ENCODE results near the gene CHST11.

CHST11 gene

GRCh38 chr12:104460973-104461698 lies 4.4 kb downstream of the CHST11 start:
- no peak for DNase-seq

- DNase-seq: no peak
Measured at GRCh38 chr12:104462325-104462724, 5.6 kb downstream of the CHST11 start.

GRCh38 chr12:104462931-104463339 lies 6.2 kb downstream of the CHST11 start:
- no peak for DNase-seq

- DNase-seq: no peak
Measured at GRCh38 chr12:104463368-104463767, 6.6 kb downstream of the CHST11 start.

GRCh38 chr12:104464899-104465298 lies 8.2 kb downstream of the CHST11 start:
- DNase-seq: no peak

GRCh38 chr12:104466709-104467345 lies 10.1 kb downstream of the CHST11 start:
- DNase-seq: no peak

GRCh38 chr12:104467346-104467837 lies 10.6 kb downstream of the CHST11 start:
- DNase-seq: no peak

- no peak for DNase-seq
Measured at GRCh38 chr12:104468371-104468770, 11.6 kb downstream of the CHST11 start.

GRCh38 chr12:104469066-104469465 lies 12.3 kb downstream of the CHST11 start:
- DNase-seq: no peak

GRCh38 chr12:104469523-104469922 lies 12.8 kb downstream of the CHST11 start:
- no peak for DNase-seq

GRCh38 chr12:104470521-104470920 lies 13.8 kb downstream of the CHST11 start:
- no peak for DNase-seq

GRCh38 chr12:104471336-104471735 lies 14.6 kb downstream of the CHST11 start:
- no peak for DNase-seq

- no peak for DNase-seq
Measured at GRCh38 chr12:104472748-104473147, 16.0 kb downstream of the CHST11 start.

GRCh38 chr12:104473374-104473983 lies 16.7 kb downstream of the CHST11 start:
- DNase-seq: no peak

GRCh38 chr12:104475271-104475670 lies 18.5 kb downstream of the CHST11 start:
- no peak for DNase-seq

- DNase-seq: no peak
Measured at GRCh38 chr12:104477510-104478390, 21.0 kb downstream of the CHST11 start.

- no peak for DNase-seq
Measured at GRCh38 chr12:104478396-104479122, 21.8 kb downstream of the CHST11 start.

- DNase-seq: no peak
Measured at GRCh38 chr12:104479123-104479662, 22.4 kb downstream of the CHST11 start.

- no peak for DNase-seq
Measured at GRCh38 chr12:104480012-104480411, 23.3 kb downstream of the CHST11 start.

- no peak for DNase-seq
Measured at GRCh38 chr12:104480826-104481440, 24.2 kb downstream of the CHST11 start.

GRCh38 chr12:104482113-104482512 lies 25.4 kb downstream of the CHST11 start:
- DNase-seq: no peak

- DNase-seq: no peak
Measured at GRCh38 chr12:104482748-104483147, 26.0 kb downstream of the CHST11 start.
